Activated CD4-positive, alpha-beta T cell treated with anti-CD3 and anti-CD28 coated beads, Interleukin-2, amount 10 ng/mL, durations not matched to agents 24 days and 14 days (primary cell): Measurements from ENCODE around the gene KCNB1. TPM values are rescaled to one million over a fixed set of nuclear protein-coding genes. Genes with fewer than 3 reads are reported as not detected.

Experiments
- DNase-seq: peaks from one replicate; pipeline ENCODE4 v3.0.0; 2022
- H3K27ac Mint-ChIP-seq: one replicate; pipeline ENCODE4 v1.8.0; 2022; ENCODE audit warnings: mild to moderate bottlenecking, mixed read lengths
- H3K27me3 Mint-ChIP-seq: one replicate; pipeline ENCODE4 v1.8.0; 2022; ENCODE audit warnings: mixed read lengths
- H3K36me3 Mint-ChIP-seq: one replicate; pipeline ENCODE4 v1.8.0; 2022; ENCODE audit warnings: low read depth, mild to moderate bottlenecking, mixed read lengths
- H3K4me1 Mint-ChIP-seq: one replicate; pipeline ENCODE4 v1.8.0; 2021; ENCODE audit warnings: mixed read lengths
- H3K4me3 Mint-ChIP-seq: one replicate; pipeline ENCODE4 v1.8.0; 2022; ENCODE audit warnings: mild to moderate bottlenecking, moderate library complexity, mixed read lengths
- H3K9me3 Mint-ChIP-seq: one replicate; pipeline ENCODE4 v1.8.0; 2021; ENCODE audit warnings: mixed read lengths
- intact Hi-C: fragments of 100-400 bp; cut with micrococcal nuclease; formaldehyde crosslinking; loops from one replicate; pipeline ENCODE4 v1.15.1; 2023
- total RNA-seq: library from RNA; stranded (reverse); gene quantifications from 2 replicates; pipeline ENCODE4 v1.2.3, GENCODE V29; 2022

KCNB1 gene
- total RNA-seq, 1 donor from 2014 or later = 0.07 TPM

DNA sequence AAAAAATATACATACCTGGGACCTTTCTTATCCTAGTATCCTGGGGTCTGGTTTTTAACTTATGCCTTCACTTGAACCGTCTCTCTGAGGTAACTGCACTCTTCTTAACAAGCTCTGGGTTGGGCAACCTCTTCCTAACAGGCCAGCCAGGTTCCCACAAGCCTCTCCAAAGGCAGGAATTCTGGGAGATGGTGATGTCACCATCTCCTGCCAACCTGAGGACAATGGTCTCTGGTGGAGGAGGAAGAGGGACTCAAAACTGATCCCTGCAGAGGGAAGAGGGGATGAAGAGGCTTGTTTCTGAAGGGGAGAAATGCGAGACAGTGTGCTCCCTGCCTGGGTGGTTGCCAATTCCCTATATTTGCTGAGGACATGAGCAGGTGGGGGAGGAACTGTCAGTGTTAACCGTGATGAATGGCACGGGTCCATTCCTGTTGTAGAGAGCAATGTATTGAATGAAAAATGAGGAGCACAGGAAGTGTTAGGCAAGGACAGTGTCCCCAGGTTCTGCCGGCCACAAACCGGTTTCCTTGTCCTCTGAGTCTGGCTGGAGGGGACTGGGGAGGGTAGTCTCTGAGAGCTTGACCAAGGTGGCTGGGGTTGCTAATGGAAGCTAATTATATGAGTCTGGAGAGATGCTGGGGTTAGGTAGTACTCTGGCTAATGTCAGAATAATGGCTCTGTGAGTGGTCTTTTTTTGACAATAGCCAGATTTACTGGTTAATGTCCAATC lies 95.5 kb downstream of the KCNB1 start:
- no peaks in the 10 kb centered on the region for H3K36me3 Mint-ChIP-seq
- H3K27ac Mint-ChIP-seq = no peak overlapping the region
- H3K9me3 Mint-ChIP-seq = no peaks in the 10 kb centered on the region
- H3K27me3 Mint-ChIP-seq = peaks cover 35% of the 10 kb centered on the region
- intact Hi-C loops = no loop called here
- peaks cover 4% of the 10 kb centered on the region for H3K4me1 Mint-ChIP-seq
- DNase-seq = no peak
- H3K4me3 Mint-ChIP-seq = no peak overlapping the region

DNA sequence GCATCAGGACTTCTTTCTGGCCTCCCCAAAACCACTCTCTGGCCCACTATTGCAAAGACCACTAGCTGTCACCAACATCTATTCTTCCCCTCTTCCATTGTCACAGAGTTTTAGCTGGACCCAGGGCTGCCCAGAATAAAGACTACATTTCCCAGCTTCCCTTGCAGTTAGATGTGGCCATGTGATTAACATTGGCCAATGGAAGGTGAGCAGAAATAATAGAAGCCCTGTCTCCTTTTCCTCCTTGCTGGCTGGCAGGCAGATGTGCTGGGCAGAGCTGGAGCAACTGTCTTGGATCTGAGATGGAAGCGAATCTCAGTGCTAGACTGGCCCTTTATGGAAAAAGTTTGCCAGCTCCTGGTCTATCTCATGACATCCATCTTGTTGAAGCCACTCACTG lies 97.0 kb downstream of the KCNB1 start:
- Mint-ChIP-seq H3K4me1 (peaks cover 4% of the 10 kb centered on the region), H3K27ac (no peak overlapping the region), H3K27me3 (peaks cover 29% of the 10 kb centered on the region), H3K4me3 (no peak overlapping the region), H3K9me3 (no peaks in the 10 kb centered on the region), H3K36me3 (no peaks in the 10 kb centered on the region)
- intact Hi-C loops = no loop called here
- peak; percentile 62 for DNase-seq

DNA sequence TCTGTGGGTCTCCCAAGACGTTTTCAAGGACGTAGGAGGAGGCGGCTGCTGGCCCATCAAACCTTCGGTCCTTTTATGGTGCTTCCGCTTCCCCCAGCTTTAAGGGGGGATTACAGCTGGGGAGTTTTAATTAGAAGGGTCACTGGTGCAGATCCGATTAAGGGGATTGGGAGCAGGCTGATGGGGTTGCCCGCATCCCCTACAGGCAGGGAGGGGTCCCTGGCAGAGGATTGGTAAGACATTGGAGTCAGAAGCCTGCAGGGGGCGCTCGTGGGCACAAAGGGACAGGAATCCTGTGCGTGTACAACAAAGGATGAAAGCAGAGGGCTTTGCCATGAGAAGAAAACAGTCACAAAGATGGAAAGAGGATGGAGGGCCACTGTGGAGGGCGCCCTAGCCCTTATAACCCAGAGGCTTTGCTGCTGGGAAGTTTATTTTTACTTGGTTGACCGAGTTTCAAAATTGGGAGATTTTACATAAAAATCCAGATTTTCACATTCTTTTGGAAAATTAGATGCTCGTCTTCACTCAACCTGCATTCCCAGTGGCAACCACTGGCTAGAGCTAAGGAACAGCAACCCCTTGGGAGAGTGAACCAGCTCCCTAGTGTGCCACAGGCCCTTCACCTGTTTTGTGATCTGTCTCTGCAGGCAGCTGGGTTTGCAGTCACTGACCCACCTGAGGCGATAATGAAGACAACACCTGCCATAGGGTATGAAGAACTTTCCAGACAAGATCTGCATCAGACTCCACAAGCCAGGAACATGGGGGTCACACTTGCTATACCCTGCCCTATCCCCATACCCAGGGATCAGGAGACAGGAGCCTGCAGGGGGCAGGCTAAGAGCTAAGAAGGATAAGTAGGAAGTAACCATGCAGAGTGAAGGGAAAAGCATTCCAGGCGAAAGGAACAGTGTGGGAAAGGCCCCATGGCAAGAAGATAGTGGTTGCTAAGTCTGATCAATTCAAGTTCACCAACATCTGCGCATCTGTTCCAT lies 97.7 kb downstream of the KCNB1 start:
- peak; percentile 91 for DNase-seq
- intact Hi-C loops = loop anchor here (1.0 kb wide), 1 partner anchor 100 kb away; no protein-coding TSS in a partner anchor
- Mint-ChIP-seq H3K36me3 (no peaks in the 10 kb centered on the region), H3K4me1 (peaks cover 4% of the 10 kb centered on the region), H3K9me3 (no peaks in the 10 kb centered on the region), H3K27me3 (peaks cover 30% of the 10 kb centered on the region), H3K4me3 (no peak overlapping the region), H3K27ac (no peak overlapping the region)

DNA sequence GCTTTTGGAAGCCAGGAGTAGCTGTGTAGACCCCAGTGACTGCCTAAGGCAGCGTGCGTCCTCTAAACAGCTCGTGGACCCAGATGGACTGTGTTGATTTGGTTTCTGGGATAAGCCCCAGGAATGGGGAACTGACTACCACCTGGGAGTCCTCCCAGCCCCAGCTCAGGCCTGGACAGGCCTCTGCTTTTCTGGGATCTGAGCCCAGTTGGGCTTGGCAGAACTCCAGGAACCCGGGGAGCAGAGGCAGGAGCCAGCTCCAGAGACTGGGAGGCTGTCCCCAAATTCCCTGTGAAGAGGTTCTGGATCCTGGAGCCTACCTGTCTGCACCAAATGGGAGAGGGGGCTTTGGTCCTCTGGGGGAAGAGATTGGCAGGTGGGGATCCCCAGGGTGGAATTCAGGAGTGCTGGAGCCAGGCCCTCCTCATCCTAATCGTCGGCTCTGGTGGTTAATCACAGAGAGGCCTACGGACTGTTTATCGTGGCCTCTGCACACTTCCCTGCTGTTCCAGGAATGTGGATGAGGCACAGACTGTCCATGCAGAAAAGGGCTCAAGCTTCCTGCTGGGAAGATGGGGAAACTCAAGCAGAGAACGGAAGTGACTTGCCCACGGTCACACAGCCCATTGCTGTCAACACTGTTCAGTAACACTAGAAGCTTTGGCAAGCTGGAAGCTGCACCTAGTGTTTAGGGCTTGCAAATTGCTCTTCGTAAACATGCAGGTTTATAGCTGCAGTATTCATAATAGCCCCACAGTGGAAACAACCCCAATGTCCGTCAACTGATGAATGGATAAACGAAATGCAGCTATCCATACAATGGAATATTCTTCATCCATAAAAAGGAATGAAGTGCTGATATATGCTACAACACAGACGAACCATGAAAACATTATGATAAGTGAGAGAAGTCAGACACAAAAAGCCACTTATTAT lies 100.6 kb downstream of the KCNB1 start:
- intact Hi-C loops = no loop called here
- Mint-ChIP-seq H3K9me3 (no peaks in the 10 kb centered on the region), H3K4me3 (no peak overlapping the region)

DNA sequence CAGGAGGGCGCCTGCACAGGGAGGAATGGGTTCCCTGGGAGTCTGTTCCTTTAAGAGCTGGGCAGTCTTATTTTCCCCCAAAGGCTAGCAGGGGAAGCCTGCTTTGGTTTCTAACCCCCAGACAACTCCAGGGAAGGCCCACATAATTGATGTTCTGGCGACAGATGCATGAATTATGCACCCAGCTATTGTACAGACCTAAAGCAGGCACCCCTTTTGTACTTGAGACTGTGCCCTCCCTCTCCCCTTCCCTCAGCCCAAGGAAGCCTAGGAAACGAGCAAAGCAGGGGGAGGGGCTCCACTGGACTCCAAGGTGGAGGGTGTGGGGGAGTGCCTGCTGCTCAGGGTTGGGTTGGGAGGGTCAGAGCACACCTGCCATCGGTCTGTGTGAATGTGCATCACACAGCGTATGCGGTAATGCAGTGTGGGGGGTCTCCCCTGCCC lies 102.1 kb downstream of the KCNB1 start:
- Mint-ChIP-seq H3K4me3 (no peak overlapping the region), H3K4me1 (peaks cover 4% of the 10 kb centered on the region), H3K9me3 (no peaks in the 10 kb centered on the region), H3K27ac (no peak overlapping the region), H3K36me3 (no peaks in the 10 kb centered on the region), H3K27me3 (peaks cover 19% of the 10 kb centered on the region)
- intact Hi-C loops = no loop called here
- no peak for DNase-seq

More for the DNA sequence above, 100.6 kb downstream of the KCNB1 start:
- H3K27ac Mint-ChIP-seq = no peak overlapping the region
- H3K36me3 Mint-ChIP-seq = no peaks in the 10 kb centered on the region
- peaks cover 4% of the 10 kb centered on the region for H3K4me1 Mint-ChIP-seq
- no peak for DNase-seq
- peaks cover 16% of the 10 kb centered on the region for H3K27me3 Mint-ChIP-seq

DNA sequence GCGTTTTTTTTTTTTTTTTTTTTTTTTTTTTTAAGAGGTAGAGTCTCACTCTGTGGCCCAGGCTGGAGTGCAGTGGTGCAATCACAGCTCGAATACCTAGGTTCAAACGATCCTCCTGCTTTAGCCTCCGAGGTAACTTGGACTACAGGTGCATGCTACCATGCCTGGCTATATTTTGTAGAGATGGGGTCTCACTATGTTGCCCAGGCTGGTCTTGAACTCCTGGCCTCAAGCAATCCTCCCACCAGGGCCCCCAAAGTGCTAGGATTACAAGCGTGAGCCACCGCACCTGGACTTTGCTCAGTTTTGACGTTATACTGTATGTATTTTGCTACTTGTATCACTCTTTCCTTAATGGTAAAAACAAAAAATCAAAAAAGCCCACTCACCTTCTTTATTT lies 103.1 kb downstream of the KCNB1 start:
- DNase-seq = no peak
- Mint-ChIP-seq H3K27ac (no peak overlapping the region), H3K27me3 (peaks cover 20% of the 10 kb centered on the region), H3K4me1 (peaks cover under 1% of the 10 kb centered on the region), H3K36me3 (no peaks in the 10 kb centered on the region), H3K4me3 (no peak overlapping the region), H3K9me3 (no peaks in the 10 kb centered on the region)
- intact Hi-C loops = no loop called here

DNA sequence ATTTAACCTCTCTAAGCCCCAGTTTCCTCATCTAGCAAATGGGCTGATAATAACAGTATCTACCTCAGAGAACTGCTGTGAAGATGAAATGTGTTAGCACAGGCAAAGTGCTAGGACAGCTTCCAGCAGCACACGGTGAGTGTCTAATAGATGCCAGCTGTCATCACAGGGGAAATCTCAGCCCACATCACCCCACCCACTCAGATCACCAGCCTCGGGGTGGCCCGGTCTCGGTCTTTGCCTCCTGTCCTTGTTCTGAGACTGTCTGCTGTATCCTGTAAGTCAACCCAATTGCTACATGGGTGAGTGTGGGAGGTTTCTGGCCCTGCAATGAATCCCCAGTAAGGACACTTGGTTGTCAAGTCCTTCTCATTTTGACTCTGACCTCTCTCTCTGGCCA lies 105.1 kb downstream of the KCNB1 start:
- Mint-ChIP-seq H3K27me3 (peaks cover 19% of the 10 kb centered on the region), H3K27ac (no peak overlapping the region), H3K4me1 (no peaks in the 10 kb centered on the region), H3K36me3 (no peaks in the 10 kb centered on the region), H3K4me3 (no peak overlapping the region), H3K9me3 (no peaks in the 10 kb centered on the region)
- intact Hi-C loops = no loop called here
- peak; percentile 54 for DNase-seq

DNA sequence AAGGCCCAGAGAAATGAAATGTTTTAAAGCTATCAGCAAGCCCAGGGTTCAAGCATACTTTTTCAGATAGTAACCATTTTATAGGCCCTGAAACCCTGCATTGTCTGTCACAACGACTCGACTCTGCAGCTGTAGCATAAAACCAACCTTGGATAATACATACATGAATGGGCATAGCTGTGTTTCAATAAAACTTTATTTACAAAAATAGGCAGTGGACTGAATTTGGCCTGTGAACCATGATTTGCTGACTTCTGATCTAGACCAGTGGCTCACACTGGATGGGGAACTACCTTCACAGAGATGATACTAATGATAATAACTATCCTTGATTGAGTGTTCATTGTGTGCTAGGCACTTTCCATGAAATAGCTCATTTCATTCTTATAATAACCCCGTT lies 107.3 kb downstream of the KCNB1 start:
- peaks cover 25% of the 10 kb centered on the region for H3K27me3 Mint-ChIP-seq
- no peak overlapping the region for H3K27ac Mint-ChIP-seq
- DNase-seq = no peak
- H3K4me1 Mint-ChIP-seq = no peaks in the 10 kb centered on the region
- H3K9me3 Mint-ChIP-seq = no peaks in the 10 kb centered on the region
- H3K4me3 Mint-ChIP-seq = no peak overlapping the region
- H3K36me3 Mint-ChIP-seq = no peaks in the 10 kb centered on the region
- intact Hi-C loops = no loop called here

DNA sequence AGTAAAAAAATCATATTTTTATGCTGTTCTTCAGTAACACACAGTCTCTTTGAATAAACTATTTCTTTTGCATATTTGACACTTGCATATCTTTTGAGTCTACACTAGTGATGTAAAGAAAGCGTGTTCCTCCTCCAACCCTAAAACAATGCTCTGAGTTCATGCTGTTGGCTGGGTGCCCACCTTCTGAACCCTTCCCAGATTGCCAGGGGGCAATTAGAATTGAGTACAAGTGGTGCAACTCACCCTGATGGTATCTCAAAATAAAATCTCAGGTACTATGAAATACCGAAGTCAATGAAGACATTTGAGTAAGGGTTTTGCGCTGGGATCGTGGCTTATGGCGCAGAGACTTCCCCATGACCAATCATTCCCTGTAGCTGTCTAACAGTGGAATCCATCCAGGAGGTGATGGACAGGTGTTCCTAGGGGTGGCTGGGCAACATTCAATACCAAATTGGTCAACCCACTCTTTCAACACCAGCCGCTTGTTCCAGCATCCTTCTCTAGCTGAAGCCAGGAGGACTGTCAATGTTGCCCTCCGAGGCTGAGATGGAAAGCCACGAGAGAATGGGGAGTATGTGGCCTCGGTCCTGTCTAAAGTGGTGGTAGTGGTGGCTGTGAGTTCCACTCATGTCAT lies 110.3 kb downstream of the KCNB1 start:
- intact Hi-C loops = no loop called here
- Mint-ChIP-seq H3K4me3 (no peak overlapping the region), H3K27ac (no peak overlapping the region), H3K4me1 (no peaks in the 10 kb centered on the region), H3K36me3 (no peaks in the 10 kb centered on the region), H3K9me3 (no peaks in the 10 kb centered on the region), H3K27me3 (peaks cover 37% of the 10 kb centered on the region)
- DNase-seq = no peak

DNA sequence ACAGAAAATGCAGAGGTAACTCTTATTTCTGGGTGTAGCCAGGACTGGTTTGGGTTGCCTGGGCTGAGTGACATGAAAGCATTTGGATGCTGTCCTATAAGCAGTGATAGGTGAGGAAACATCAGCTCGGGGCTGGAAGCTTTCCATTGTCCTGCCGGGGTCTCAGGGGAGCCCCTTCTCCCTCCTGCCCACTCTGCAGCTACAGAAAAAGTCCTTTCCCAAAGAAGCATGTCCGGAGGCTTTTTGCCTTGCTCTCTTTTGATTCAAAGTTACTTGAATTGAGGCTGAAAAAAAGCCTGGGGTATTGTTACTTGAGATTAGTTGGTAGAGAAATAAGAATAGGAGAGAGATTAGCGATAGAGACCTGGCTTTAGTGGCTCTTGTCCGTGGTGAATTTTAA lies 113.9 kb downstream of the KCNB1 start:
- no peak overlapping the region for H3K4me3 Mint-ChIP-seq
- H3K9me3 Mint-ChIP-seq = no peaks in the 10 kb centered on the region
- H3K27me3 Mint-ChIP-seq = peaks cover 42% of the 10 kb centered on the region
- intact Hi-C loops = no loop called here
- no peak for DNase-seq
- no peaks in the 10 kb centered on the region for H3K36me3 Mint-ChIP-seq
- H3K27ac Mint-ChIP-seq = no peak overlapping the region
- H3K4me1 Mint-ChIP-seq = no peaks in the 10 kb centered on the region

DNA sequence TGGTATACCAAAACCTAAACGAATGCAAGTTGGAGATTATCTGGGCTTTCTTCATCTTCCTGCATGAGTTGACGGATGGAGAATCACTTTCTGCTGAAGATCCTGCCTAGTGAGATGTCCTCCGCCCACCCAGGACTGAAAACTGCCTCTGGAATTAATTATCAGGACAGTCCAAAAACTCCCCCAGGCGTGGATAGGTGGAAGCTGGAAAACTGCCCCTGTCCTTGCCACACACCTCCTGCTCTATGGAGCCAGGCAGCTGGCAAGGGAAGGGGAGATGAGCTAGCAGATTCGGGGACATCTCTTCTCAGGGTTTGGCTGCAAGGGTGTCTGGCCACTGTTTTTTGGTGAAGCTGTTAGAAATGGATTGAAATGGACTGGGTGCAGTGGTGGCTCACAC lies 115.4 kb downstream of the KCNB1 start:
- Mint-ChIP-seq H3K9me3 (no peaks in the 10 kb centered on the region), H3K27ac (no peak overlapping the region), H3K4me1 (no peaks in the 10 kb centered on the region), H3K4me3 (no peak overlapping the region), H3K27me3 (peaks cover 44% of the 10 kb centered on the region), H3K36me3 (no peaks in the 10 kb centered on the region)
- intact Hi-C loops = no loop called here
- no peak for DNase-seq

DNA sequence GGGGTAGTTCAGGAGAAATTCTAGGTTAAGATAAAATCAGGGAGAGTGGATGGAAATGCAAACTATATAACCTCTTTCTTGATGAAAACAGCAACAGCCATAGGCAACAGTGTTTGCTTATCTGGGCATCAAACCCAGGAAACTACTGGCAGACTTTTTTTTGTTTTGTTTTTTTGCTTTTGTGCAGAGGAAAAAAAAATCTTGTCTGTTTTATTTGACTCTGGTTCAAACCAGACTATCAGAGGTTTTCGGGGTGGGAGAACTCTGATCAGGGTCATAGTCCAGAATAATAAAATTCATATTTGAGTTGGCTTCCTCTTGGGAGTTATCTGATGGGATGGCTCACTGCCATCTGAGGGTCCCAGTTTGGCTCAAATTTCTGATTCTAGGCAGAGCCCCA lies 115.8 kb downstream of the KCNB1 start:
- no peak for DNase-seq
- Mint-ChIP-seq H3K4me3 (no peak overlapping the region), H3K27me3 (peaks cover 44% of the 10 kb centered on the region), H3K9me3 (no peaks in the 10 kb centered on the region), H3K27ac (no peak overlapping the region), H3K36me3 (no peaks in the 10 kb centered on the region), H3K4me1 (no peaks in the 10 kb centered on the region)
- intact Hi-C loops = no loop called here
